ENCODE data around the gene TSHR.
A peak's percentile ranks its signal among the peaks of the same experiment; 100 is the strongest.
"Not testable (repeated sequence)": the region's sequence is repeated elsewhere in the genome, so short reads cannot be mapped to it uniquely, and the experiment has no call there.

The TSHR gene

DNA sequence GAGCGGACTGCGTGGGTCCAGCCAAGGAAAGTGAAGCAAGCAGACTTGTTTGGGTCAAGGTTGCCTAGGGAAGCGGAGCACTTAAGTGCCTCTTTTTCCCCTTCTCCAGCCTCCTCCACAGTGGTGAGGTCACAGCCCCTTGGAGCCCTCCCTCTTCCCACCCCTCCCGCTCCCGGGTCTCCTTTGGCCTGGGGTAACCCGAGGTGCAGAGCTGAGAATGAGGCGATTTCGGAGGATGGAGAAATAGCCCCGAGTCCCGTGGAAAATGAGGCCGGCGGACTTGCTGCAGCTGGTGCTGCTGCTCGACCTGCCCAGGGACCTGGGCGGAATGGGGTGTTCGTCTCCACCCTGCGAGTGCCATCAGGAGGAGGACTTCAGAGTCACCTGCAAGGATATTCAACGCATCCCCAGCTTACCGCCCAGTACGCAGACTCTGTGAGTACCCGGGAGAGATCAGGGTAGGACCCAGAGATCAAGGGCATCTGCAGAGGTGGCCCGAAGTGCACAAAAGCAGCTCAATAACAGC lies at the start of gene TSHR:
TSS of gene TSHR (plus strand) at position 206 of the 526 bp plus-strand sequence. CDS start at position 266, 60 bp downstream.
- DNase-seq (ENCODE audit: low spot score): no peak

GRCh38 chr14:80906336-80906735 lies 49.1 kb upstream of the TSHR start:
- no peak for DNase-seq (ENCODE audit: low spot score)

DNA sequence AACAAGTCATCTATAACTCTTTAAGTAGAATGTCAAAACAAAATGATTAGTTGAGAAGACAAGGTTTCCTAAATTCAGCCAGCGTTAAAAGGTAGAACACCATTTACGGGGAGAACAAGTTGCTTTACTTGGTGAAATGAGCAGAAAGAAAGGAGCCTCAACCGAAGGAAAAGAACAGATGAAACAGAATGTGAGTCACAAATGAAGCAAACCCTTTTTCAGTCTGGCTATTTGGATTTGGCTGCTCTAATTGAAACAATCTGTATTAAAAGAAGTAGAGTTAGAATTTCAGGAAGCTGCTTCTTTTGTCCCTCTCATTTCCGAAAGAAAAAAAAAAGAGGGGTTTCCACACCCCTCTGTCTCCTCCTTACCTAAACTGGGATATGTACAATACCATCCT lies 48.5 kb upstream of the TSHR start:
- DNase-seq (ENCODE audit: low spot score): no peak

DNA sequence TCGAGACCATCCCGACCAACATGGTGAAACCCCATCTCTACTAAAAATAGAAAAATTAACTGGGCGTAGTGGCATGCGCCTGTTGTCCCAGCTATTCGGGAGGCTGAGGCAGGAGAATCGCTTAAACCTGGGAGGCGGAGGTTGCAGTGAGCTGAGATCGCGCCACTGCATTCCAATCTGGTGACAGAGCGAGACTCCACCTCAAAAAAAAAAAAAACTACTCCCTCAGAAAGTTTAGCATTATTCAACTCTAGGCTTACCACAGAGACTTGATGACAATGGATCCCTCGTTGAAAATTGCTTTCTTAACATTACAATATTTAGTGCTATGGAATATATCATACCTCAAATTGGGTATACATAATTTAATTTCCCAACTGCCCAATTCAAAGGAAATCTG lies 43.4 kb upstream of the TSHR start:
- DNase-seq (ENCODE audit: low spot score): not testable (repeated sequence)

DNA sequence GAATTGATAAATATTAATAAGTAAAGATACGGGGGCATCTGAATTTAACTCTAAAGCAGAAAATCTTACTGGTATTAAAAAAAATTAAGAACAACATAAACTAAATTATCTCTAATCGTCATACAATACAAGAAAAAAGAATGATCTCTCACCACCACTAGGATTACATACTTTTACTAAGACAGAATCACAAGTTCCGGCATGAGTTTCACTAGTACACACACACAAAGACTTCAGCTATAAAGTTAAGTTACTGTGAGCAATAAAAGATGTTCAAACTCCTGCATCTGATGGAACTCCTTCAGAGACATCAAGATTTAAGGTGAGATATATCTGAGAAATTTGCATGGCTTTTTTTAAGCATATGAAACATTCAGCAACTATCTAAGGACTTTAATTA lies 35.8 kb upstream of the TSHR start:
- DNase-seq (ENCODE audit: low spot score): no peak

GRCh38 chr14:80923368-80923767 lies 32.1 kb upstream of the TSHR start:
- no peak for DNase-seq (ENCODE audit: low spot score)

DNA sequence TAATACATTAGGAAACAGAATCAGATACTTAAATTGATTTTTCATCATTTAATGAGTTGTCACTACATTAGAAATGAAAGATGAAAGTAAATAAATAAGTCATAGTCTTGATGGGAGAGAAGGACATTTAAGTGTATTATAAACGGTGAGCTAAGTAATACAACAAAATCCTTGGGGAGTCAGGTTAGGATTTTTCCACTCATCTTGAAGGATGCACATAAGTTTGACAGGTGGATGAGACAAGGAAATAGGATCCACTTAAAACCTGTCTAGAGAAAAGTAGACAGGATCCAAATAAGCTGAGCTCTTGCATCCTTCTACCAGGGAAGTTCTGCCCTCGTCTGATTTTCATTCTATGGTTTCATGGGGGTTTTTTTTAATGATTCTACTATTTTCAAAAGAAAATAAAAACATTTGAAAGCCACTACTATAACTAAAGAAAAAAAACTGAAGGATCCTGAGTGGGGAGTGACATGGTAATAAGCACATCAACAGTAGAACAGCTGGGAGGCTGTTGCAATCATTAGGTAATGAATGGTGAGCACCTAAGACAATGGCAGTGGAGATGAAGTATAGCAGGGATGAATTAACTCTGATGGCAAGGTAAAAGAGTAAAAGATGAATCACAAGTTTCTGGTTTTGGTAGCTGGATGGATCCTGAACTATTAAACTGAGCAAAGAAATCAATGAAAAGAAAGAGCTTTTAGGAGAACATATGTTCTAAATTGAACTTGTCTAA lies 30.9 kb upstream of the TSHR start:
- no peak for DNase-seq (ENCODE audit: low spot score)

GRCh38 chr14:80926397-80927082 lies 28.9 kb upstream of the TSHR start:
- no peak for DNase-seq (ENCODE audit: low spot score)

DNA sequence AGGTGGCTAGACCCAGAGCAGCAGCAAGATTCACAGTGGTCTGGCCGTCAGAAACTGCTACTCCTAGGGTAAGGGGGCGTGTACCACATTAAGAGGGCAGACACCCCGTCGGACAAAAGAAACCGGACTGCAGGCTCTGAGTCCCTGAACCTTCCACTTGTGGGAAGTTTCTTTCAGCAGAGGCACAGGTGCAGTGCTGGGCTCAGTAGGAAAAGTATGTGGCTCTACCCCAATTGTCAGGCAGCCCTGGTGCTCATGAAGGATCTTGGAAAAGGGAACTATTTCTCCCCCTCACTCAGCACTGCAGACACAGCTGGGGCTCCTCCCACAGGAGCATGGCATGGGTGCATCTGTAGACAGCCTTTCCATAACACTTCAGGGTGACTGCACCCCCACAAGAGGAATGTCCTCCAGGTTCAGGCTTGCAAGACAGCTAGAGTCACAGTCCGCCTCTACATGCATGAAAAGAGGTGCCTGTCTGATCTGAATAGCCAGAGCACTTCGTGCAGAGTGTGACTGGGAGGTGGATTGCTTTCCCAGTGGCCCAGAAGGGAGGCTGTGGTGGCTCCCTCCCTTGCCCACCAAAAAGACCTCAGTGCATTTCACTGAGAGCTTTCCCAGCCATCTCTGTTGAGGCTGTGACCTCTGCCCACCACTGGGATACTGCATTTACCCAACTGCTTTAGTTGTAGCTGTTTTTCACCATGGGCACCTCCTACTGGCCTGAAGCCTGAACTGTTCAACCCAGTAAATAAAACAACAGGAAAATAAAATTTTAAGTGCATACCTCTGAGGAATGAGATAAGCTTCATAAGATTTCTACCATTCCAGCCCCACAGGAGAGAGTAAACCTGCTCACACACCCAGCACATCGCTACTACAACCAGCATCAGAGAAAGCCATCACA lies 28.1 kb upstream of the TSHR start:
- no peak for DNase-seq (ENCODE audit: low spot score)

DNA sequence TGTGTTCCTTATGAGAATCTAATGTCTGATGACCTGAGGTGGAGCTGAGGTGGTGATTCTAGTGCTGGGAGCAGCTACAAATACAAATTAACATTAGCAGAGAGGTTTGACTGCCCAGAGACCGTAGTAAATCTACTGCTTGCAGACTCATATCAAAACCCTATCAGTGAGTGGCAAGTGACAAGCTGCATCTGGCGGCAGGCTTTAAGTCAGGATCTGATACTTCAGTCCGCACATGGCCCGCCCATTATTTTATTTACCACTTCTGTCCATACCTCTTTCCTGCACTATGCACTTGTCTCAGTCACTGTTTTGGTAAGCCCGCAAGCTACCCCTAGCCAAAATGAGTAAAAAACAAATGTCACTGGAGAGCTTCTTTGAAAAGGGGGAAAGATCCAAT lies 25.3 kb upstream of the TSHR start:
- no peak for DNase-seq (ENCODE audit: low spot score)

- DNase-seq (ENCODE audit: low spot score): no peak
These were observed 24.5 kb upstream of the TSHR start for GRCh38 chr14:80930836-80931389.

DNA sequence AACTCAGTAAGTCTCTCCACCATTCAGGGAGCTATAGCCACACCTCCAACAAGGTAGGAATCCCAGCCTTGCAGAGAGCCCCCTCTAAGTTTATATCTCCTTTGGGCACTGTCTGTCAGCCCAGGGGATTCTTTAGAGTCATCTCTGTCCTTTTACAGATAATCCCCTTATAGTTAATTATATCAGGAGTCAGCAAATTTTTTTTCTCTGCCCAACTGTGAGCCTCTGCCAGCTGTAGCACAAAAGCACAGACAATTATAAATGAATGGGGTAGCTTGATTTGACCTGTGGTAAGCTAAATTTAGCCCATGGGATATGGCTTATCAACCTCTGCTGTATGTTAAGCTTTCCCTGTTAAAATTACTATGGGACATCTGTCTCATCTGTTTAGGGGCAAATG lies 22.1 kb upstream of the TSHR start:
- DNase-seq (ENCODE audit: low spot score): no peak

DNA sequence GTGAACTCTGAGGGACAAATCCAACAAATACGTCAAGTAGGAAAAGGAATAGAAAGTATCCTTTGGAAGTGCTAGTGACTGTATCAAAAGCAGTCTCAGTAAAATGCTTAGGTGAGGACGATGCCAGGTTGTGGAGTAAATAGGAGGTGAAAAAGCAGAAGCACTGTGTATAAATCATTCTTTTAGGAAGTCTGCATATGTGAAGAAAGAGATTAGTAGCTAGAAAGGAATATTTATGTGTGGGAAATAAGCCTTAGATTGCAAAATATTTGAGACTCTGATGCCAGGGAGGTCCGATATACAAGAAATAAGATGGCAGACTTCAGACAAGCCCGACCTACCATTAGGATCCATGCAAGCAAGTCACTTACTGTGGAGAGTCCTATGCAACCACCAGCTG lies 21.7 kb upstream of the TSHR start:
- DNase-seq (ENCODE audit: low spot score): no peak

GRCh38 chr14:80940146-80940545 lies 15.3 kb upstream of the TSHR start:
- no peak for DNase-seq (ENCODE audit: low spot score)

DNA sequence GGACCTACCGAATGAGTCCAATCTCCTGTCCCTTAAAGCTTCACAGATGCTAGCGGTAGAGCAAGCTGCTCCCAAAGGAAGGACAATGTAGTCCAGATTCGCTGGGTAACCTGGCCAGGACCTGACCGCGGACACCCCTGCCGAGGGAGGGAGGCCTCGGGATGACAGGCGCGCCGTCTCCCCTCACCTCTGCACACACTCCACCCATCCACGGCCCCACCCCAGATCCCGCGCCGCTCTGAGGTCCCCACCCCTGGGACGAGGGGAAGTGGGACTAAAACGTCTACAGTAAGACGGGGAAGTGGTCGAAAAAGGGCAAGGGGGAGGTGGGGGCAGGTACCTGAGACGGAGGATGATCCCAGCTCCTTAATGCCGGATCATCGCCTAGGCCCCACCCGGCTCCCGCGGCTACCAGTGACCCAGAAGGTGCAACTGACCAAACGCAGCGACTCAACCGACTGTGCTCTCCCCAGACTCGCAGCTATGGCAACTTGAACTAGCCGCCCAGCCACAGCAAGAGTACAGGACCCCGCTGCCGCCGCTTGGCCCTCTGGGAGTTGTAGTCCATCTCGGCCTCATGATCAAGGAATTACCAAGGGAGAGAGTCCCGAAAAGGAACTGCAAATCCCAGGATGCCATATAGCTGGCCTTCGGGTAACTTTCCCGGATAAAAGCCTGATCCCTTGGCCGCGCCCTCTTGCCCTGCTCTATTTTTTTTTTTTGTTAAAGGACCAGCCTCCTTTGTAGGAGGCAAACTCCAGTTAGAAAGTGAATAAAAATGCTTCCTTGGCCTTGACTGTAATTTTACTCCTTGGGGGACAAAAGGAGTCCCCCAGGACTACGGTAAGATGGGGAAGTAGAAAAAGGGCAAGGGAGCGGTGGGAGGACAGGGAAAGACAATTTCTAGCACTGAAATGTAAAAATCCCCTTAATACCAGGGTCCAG lies 13.9 kb upstream of the TSHR start, which contains the start of gene CEP128:
TSS of gene CEP128 (minus strand) at position 498 of the 945 bp plus-strand sequence.
- peak; percentile 97 for DNase-seq (ENCODE audit: low spot score)

GRCh38 chr14:80942191-80942600 lies 13.2 kb upstream of the TSHR start:
- DNase-seq (ENCODE audit: low spot score): no peak

GRCh38 chr14:80944861-80945617 lies 10.4 kb upstream of the TSHR start:
- DNase-seq (ENCODE audit: low spot score): no peak

- no peak for DNase-seq (ENCODE audit: low spot score)
These were observed 9.2 kb upstream of the TSHR start for GRCh38 chr14:80946187-80946586.

GRCh38 chr14:80946797-80947196 lies 8.6 kb upstream of the TSHR start:
- no peak for DNase-seq (ENCODE audit: low spot score)

GRCh38 chr14:80948291-80948690 lies 7.1 kb upstream of the TSHR start:
- DNase-seq (ENCODE audit: low spot score): no peak

Data from globus pallidus (tissue), 1 donor.